Keratinocyte (primary cell): ENCODE results near the gene GGT5. TPM values are rescaled to one million over a fixed set of nuclear protein-coding genes. Genes with fewer than 3 reads are reported as not detected.
"Not testable (repeated sequence)": the region's sequence is repeated elsewhere in the genome, so short reads cannot be mapped to it uniquely, and the experiment has no call there.

Source experiments
- DNase-seq: peaks from one replicate; pipeline ENCODE4 v3.0.0-alpha.2; 2011; ENCODE audit warnings: low read depth, missing footprints, low spot score
- FAIRE-seq: peaks from 2 replicates; lab custom pipeline; 2011; peaks lifted over from hg19 to GRCh38; lab: Jason Lieb, UNC
- H2AFZ ChIP-seq: 2 replicates; pipeline ENCODE4 v1.6.0; 2012; ENCODE audit warnings: low read length, control low read depth, inconsistent platforms; ENCODE audit not compliant: control insufficient read depth
- H3K27ac ChIP-seq: 2 replicates; pipeline ENCODE4 v1.5.1; 2011; ENCODE audit warnings: low read length; ENCODE audit not compliant: control insufficient read depth, insufficient read depth
- H3K27me3 ChIP-seq: 3 replicates; pipeline ENCODE4 v1.6.0; 2011; ENCODE audit warnings: low read length; ENCODE audit not compliant: control insufficient read depth, insufficient read depth; ENCODE audit errors: extremely low read depth
- H3K36me3 ChIP-seq, 2 experiments: 2 replicates in 1 of 2; 3 replicates in 1 of 2; pipeline ENCODE4 v1.5.1; 2011; ENCODE audit warnings: low read length in 2 of 2, mild to moderate bottlenecking in 1 of 2; ENCODE audit not compliant: control insufficient read depth in 2 of 2, insufficient read depth in 2 of 2; ENCODE audit errors: extremely low read depth in 1 of 2
- H3K4me1 ChIP-seq: 3 replicates; pipeline ENCODE4 v1.5.1; 2011; ENCODE audit warnings: low read length; ENCODE audit not compliant: control insufficient read depth, insufficient read depth; ENCODE audit errors: extremely low read depth
- H3K4me2 ChIP-seq: 3 replicates; pipeline ENCODE4 v1.6.0; 2011; ENCODE audit warnings: low read depth, low read length; ENCODE audit not compliant: control insufficient read depth, insufficient read depth; ENCODE audit errors: extremely low read depth
- H3K4me3 ChIP-seq, 3 experiments: fragments of 200-600 bp in 1 of 3; sonication (generic) in 1 of 3; 2 replicates in 2 of 3; 3 replicates in 1 of 3; pipeline ENCODE4 v1.5.1; 2011 to 2016; ENCODE audit warnings: low read length in 3 of 3, mild to moderate bottlenecking in 3 of 3, control low read depth in 2 of 3, inconsistent platforms in 1 of 3, low read depth in 1 of 3, mixed read lengths in 1 of 3, mixed run types in 1 of 3, moderate library complexity in 1 of 3; ENCODE audit not compliant: control insufficient read depth in 2 of 3, insufficient read depth in 2 of 3; ENCODE audit errors: extremely low read depth in 1 of 3
- H3K79me2 ChIP-seq: 2 replicates; pipeline ENCODE4 v1.6.0; 2012; ENCODE audit warnings: low read length; ENCODE audit not compliant: control insufficient read depth, insufficient read depth
- H3K9ac ChIP-seq: 3 replicates; pipeline ENCODE4 v1.6.0; 2011; ENCODE audit warnings: low read length; ENCODE audit not compliant: control insufficient read depth, insufficient read depth; ENCODE audit errors: extremely low read depth
- H3K9me1 ChIP-seq: 3 replicates; pipeline ENCODE4 v1.6.0; 2011; ENCODE audit warnings: low read length; ENCODE audit not compliant: control insufficient read depth, insufficient read depth; ENCODE audit errors: extremely low read depth
- H3K9me3 ChIP-seq: 2 replicates; pipeline ENCODE4 v1.5.1; 2012; ENCODE audit warnings: low read depth, low read length; ENCODE audit not compliant: control insufficient read depth
- H4K20me1 ChIP-seq: 3 replicates; pipeline ENCODE4 v1.6.0; 2011; ENCODE audit warnings: low read length; ENCODE audit not compliant: control insufficient read depth, insufficient read depth; ENCODE audit errors: extremely low read depth
- EZH2 ChIP-seq: IDR thresholded peaks from one replicate; pipeline ENCODE4 v1.6.1; 2012; ENCODE audit warnings: inconsistent platforms, mild to moderate bottlenecking, low read length, moderate library complexity
- dilution Hi-C: fragments of 300-500 bp; cut with MboI; formaldehyde crosslinking; loops from one replicate; pipeline ENCODE4 v1.7.0; 2020; ENCODE audit warnings: low sequenced_read_pairs; ENCODE audit not compliant: extremely low pct_ligation_motif_present
- polyA plus RNA-seq, 5 experiments: library from polyadenylated mRNA; depleted of rRNA in 3 of 5; stranded (reverse) in 3 of 5; stranded (forward) in 1 of 5; unstranded in 1 of 5; fragments of >200 nt; gene quantifications; 1 replicate in 1 of 5; 2 replicates in 3 of 5; 3 replicates in 1 of 5; pipeline versions ENCODE4 v1.2.1 to v1.2.3, GENCODE V29; 2011 to 2012; ENCODE audit warnings: missing spikeins in 2 of 5, low read depth in 1 of 5, low replicate concordance in 1 of 5
- TF ChIP-seq, protein P1 (sequence below), 3 experiments: IDR thresholded peaks in 1 of 3; conservative IDR thresholded peaks in 1 of 3; optimal IDR thresholded peaks in 1 of 3; 2 replicates in 2 of 3; 3 replicates in 1 of 3; pipeline versions ENCODE3 to v1.5.1; 2011; ENCODE audit warnings: low read length in 3 of 3, mild to moderate bottlenecking in 3 of 3, moderate library complexity in 2 of 3, control low read depth in 1 of 3, inconsistent platforms in 1 of 3; ENCODE audit not compliant: insufficient read depth in 2 of 3; ENCODE audit errors: extremely low read depth in 1 of 3

Gene GGT5
- polyA plus RNA-seq, 1 donor (not counting 4 experiments of a cell fraction or from before 2014, with no cell fraction given), result not detected

DNA sequence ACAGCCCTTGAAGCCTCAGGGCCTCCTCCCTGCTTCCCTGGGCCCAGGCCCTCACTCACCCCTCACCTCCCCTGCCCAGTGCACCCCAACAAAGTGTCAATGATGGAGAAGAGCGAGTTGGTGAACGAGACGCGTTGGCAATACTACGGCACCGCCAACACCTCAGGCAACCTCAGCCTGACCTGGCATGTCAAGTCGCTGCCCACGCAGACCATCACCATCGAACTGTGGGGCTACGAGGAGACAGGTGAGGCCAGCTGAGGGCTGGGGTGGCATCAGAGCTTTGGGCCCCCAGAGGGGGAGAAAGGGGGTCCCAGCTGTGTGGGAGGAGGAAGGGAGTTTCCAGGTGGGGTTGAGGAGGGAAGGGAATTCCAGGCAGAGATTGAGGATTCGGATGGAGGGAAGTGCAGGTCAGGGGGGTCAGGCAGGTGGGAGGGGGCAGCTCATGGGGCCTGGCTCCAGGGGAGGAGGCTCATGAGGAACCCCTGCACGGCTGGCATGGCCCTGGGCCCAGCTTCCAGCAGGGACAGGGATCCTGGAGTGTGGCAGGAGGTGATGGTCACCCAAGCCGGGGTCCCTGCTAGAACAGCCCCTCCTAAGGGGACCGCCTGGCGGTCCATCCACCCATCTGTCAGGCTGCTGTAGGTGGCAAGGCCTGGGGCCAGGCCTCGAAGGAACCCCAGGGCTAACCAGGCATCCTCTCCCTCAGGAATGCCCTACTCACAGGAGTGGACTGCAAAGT lies 60.7 kb downstream of the GGT5 start:
- no peaks in the 10 kb centered on the region for H3K27me3 ChIP-seq
- H2AFZ ChIP-seq, result no peak overlapping the region
- no peak for DNase-seq
- dilution Hi-C loops, result no loop called here
- H3K9me3 ChIP-seq, result no peaks in the 10 kb centered on the region
- H3K9ac ChIP-seq, result no peak overlapping the region
- no peak overlapping the region for H3K4me3 ChIP-seq
- H3K4me1 ChIP-seq, result peaks cover 3% of the 10 kb centered on the region
- FAIRE-seq, result no peak
- TF ChIP-seq, protein P1, sequence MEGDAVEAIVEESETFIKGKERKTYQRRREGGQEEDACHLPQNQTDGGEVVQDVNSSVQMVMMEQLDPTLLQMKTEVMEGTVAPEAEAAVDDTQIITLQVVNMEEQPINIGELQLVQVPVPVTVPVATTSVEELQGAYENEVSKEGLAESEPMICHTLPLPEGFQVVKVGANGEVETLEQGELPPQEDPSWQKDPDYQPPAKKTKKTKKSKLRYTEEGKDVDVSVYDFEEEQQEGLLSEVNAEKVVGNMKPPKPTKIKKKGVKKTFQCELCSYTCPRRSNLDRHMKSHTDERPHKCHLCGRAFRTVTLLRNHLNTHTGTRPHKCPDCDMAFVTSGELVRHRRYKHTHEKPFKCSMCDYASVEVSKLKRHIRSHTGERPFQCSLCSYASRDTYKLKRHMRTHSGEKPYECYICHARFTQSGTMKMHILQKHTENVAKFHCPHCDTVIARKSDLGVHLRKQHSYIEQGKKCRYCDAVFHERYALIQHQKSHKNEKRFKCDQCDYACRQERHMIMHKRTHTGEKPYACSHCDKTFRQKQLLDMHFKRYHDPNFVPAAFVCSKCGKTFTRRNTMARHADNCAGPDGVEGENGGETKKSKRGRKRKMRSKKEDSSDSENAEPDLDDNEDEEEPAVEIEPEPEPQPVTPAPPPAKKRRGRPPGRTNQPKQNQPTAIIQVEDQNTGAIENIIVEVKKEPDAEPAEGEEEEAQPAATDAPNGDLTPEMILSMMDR (optimal IDR thresholded peaks at IDR 0.05 in 1 of 3, IDR thresholded peaks at IDR 0.05 in 1 of 3, conservative IDR thresholded peaks at IDR 0.05 in 1 of 3; ENCODE audit: extremely low read depth in 1 of 3, insufficient read depth in 2 of 3, low read length in 3 of 3), result no peak
- TF ChIP-seq EZH2, result no peak
- no peaks in the 10 kb centered on the region for H4K20me1 ChIP-seq
- H3K79me2 ChIP-seq, result no peaks in the 10 kb centered on the region
- H3K27ac ChIP-seq, result no peak overlapping the region
- no peaks in the 10 kb centered on the region for H3K36me3 ChIP-seq
- H3K4me2 ChIP-seq, result no peak overlapping the region
- H3K9me1 ChIP-seq, result no peaks in the 10 kb centered on the region

DNA sequence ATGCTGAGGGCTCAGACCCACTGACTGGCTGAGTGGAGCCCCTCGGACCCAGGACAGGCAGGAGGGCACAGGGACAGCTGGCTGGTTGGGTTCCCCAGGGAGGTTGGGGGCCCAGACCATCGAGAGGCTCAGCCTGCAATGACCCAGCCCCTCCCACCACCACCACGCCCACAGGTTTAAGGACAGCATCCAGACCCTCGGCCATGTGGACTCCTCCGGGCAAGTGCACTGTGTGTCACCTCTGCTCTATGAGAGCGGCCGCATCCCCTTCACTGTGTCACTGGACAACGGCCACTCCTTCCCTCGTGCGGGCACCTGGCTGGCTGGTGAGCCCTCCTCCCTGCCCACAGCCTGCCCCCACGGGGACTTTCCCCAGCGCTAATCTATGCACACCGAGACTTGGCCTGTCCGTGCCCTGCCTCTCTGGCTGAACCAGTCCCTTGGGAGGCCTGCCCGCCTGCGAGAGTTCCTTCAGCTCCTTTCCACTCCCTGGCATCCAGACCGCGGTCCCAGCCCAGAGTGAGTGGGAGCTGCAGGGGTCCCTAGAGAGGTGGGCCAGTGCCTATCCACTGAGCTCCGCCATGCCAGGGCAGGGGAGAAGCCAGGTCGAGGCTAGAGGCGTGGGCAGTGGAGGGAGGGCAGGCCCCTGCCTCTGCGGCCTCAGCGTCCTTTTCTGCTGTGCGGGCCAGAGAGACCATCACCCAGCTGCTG lies 61.4 kb downstream of the GGT5 start:
- DNase-seq (no peak), FAIRE-seq (no peak)

DNA sequence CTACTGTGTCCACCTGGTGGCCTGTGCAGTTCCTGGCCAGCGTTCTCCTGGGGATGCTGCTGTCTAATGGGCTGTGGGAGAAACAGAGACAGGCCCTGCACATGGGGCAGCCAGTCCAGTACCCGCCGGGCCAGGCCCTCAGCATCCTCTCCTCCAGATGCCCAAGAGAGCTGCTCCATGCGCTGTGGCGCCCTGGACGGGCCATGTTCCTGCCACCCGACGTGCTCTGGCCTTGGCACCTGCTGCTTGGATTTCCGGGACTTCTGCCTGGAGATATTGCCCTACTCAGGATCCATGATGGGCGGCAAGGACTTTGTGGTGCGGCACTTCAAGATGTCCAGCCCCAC lies 62.0 kb downstream of the GGT5 start:
- H3K9ac ChIP-seq, H3K36me3 ChIP-seq, H3K4me3 ChIP-seq, H3K9me1 ChIP-seq, H3K79me2 ChIP-seq, H3K27me3 ChIP-seq, dilution Hi-C loops, DNase-seq, H3K9me3 ChIP-seq, FAIRE-seq, H4K20me1 ChIP-seq, H3K4me1 ChIP-seq, H3K27ac ChIP-seq, H3K4me2 ChIP-seq, H2AFZ ChIP-seq: not testable (repeated sequence)

More for the DNA sequence above, 61.4 kb downstream of the GGT5 start:
- Histone ChIP-seq H2AFZ (no peak overlapping the region), H3K9me3 (no peaks in the 10 kb centered on the region), H3K4me1 (no peaks in the 10 kb centered on the region), H4K20me1 (no peaks in the 10 kb centered on the region), H3K79me2 (no peaks in the 10 kb centered on the region), H3K4me2 (no peak overlapping the region), H3K27ac (no peak overlapping the region), H3K9ac (no peak overlapping the region), H3K9me1 (no peaks in the 10 kb centered on the region), H3K27me3 (no peaks in the 10 kb centered on the region), H3K4me3 (no peak overlapping the region), H3K36me3 (no peaks in the 10 kb centered on the region)
- TF ChIP-seq EZH2, result no peak
- TF ChIP-seq, protein P1 (optimal IDR thresholded peaks at IDR 0.05 in 1 of 3, IDR thresholded peaks at IDR 0.05 in 1 of 3, conservative IDR thresholded peaks at IDR 0.05 in 1 of 3; ENCODE audit: extremely low read depth in 1 of 3, insufficient read depth in 2 of 3, low read length in 3 of 3), result no peak
- dilution Hi-C loops, result no loop called here
